Measurements from ENCODE around the gene CAST. TPM values are rescaled to one million over a fixed set of nuclear protein-coding genes. Genes with fewer than 3 reads are reported as not detected.

Gene CAST
- total RNA-seq, 2 donors from 2014 or later: 165 to 229 TPM

DNA sequence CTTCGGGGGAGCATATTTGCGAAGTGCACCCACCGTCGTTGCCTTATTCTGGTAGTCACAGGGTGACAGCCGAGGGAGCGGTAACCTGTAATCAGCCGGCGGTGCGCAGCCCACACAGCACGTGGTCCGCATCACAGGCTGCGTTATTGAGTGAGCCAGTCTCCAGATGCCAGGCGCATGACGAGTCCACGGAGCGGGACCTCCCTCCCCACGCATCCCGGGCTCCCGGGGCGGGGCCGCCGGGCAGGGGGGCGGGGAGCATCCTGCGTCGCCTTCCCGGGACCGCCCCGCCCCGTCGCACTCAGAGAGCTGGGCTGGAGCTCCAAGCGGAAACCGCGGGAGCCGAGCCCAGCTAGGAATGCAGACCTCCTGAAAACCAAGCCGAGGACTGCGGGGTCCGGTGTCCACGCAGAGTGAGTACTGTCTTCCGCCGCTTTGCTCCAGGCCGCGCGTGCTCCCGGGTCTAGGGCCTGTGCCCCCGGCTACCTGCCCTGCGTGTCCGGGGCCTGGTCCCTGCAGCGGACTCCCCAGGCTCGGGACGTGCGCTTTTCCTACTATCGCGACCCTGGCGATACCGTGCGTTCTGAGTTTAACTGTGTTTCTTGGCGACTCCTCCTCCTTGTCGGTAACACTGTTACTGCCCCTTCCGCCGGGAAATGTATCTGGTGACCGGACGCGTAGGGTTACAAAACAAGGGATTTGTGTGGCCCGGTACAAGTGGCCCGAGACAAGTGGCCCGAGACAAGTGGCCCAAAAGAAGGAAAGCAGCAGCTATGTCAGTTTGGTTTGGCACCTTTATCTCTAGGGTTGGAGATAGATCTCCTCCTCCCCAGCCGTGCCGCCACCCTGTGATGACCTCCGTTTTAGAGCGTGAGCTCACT, 40.6 kb downstream of the CAST start:
- Mint-ChIP-seq H3K27ac (peak overlapping the region; percentile 99), H3K36me3 (ENCODE audit: low read depth) (peaks cover 40% of the 10 kb centered on the region), H3K27me3 (no peaks in the 10 kb centered on the region), H3K4me1 (peaks cover 44% of the 10 kb centered on the region), H3K9me3 (no peaks in the 10 kb centered on the region), H3K4me3 (peak overlapping the region; percentile 99)
- ATAC-seq (replicated peaks): peak; percentile 82

- Mint-ChIP-seq H3K4me3 (peak overlapping the region; percentile 99), H3K27me3 (no peaks in the 10 kb centered on the region)
- peak; percentile 82 for ATAC-seq (replicated peaks)
Observed at GRCh38 chr5:96703384-96703920, 41.3 kb downstream of the CAST start.

GRCh38 chr5:96703995-96704394, 41.8 kb downstream of the CAST start:
- Mint-ChIP-seq H3K9me3 (no peaks in the 10 kb centered on the region), H3K4me3 (peak overlapping the region; percentile 99), H3K36me3 (ENCODE audit: low read depth) (peaks cover 36% of the 10 kb centered on the region), H3K27ac (peak overlapping the region; percentile 99), H3K27me3 (no peaks in the 10 kb centered on the region), H3K4me1 (peaks cover 45% of the 10 kb centered on the region)
- no peak for ATAC-seq (replicated peaks)

More at GRCh38 chr5:96703384-96703920, 41.3 kb downstream of the CAST start:
- H3K9me3 Mint-ChIP-seq: no peaks in the 10 kb centered on the region
- peak overlapping the region; percentile 99 for H3K27ac Mint-ChIP-seq
- peaks cover 33% of the 10 kb centered on the region for H3K36me3 Mint-ChIP-seq (ENCODE audit: low read depth)
- H3K4me1 Mint-ChIP-seq: peaks cover 41% of the 10 kb centered on the region

- Mint-ChIP-seq H3K27ac (peak overlapping the region; percentile 58), H3K9me3 (no peaks in the 10 kb centered on the region), H3K36me3 (ENCODE audit: low read depth) (peaks cover 43% of the 10 kb centered on the region), H3K4me1 (peaks cover 46% of the 10 kb centered on the region), H3K4me3 (peak overlapping the region; percentile 49), H3K27me3 (no peaks in the 10 kb centered on the region)
- ATAC-seq (replicated peaks): no peak
Observed at GRCh38 chr5:96706433-96707111, 44.4 kb downstream of the CAST start.

GRCh38 chr5:96708600-96708999, 46.4 kb downstream of the CAST start:
- Mint-ChIP-seq H3K36me3 (ENCODE audit: low read depth) (peaks cover 51% of the 10 kb centered on the region), H3K9me3 (no peaks in the 10 kb centered on the region), H3K27me3 (no peaks in the 10 kb centered on the region), H3K4me1 (peaks cover 49% of the 10 kb centered on the region), H3K4me3 (no peak overlapping the region), H3K27ac (no peak overlapping the region)
- ATAC-seq (replicated peaks): no peak

GRCh38 chr5:96709152-96709821, 47.1 kb downstream of the CAST start:
- Mint-ChIP-seq H3K36me3 (ENCODE audit: low read depth) (peaks cover 45% of the 10 kb centered on the region), H3K27me3 (no peaks in the 10 kb centered on the region), H3K9me3 (no peaks in the 10 kb centered on the region), H3K4me1 (peaks cover 43% of the 10 kb centered on the region), H3K27ac (no peak overlapping the region), H3K4me3 (no peak overlapping the region)
- ATAC-seq (replicated peaks): no peak

- ATAC-seq (replicated peaks): no peak
- peaks cover 49% of the 10 kb centered on the region for H3K4me1 Mint-ChIP-seq
- H3K9me3 Mint-ChIP-seq: no peaks in the 10 kb centered on the region
- no peaks in the 10 kb centered on the region for H3K27me3 Mint-ChIP-seq
- peaks cover 37% of the 10 kb centered on the region for H3K36me3 Mint-ChIP-seq (ENCODE audit: low read depth)
- H3K4me3 Mint-ChIP-seq: no peak overlapping the region
- peak overlapping the region; percentile 41 for H3K27ac Mint-ChIP-seq
Observed at GRCh38 chr5:96712100-96712746, 50.0 kb downstream of the CAST start.

DNA sequence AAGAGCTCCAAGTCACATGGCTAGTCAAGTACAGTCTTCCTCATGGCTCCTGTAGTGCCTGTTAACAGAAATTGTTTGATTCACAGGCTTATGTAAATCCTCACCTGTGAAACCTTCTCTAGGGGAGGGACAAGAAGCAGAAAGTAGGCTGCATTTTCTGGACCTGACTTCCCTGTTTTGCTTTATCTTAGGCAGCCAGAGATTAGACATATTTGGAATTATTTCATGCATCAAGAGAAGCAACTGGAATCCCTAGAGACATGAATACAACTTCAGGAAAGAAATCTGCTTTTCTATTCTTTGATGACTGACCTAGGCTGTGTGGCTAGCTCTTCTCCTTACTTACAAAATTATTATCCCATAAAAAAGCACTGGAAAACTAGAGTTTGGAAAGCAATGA, 52.3 kb downstream of the CAST start:
- peak overlapping the region; percentile 49 for H3K27ac Mint-ChIP-seq
- no peak for ATAC-seq (replicated peaks)
- peaks cover 29% of the 10 kb centered on the region for H3K36me3 Mint-ChIP-seq (ENCODE audit: low read depth)
- no peak overlapping the region for H3K4me3 Mint-ChIP-seq
- H3K4me1 Mint-ChIP-seq: peaks cover 56% of the 10 kb centered on the region
- no peaks in the 10 kb centered on the region for H3K27me3 Mint-ChIP-seq
- H3K9me3 Mint-ChIP-seq: no peaks in the 10 kb centered on the region

GRCh38 chr5:96714951-96715451, 52.8 kb downstream of the CAST start:
- H3K27me3 Mint-ChIP-seq: no peaks in the 10 kb centered on the region
- peak overlapping the region; percentile 4 for H3K4me3 Mint-ChIP-seq

GRCh38 chr5:96716007-96716406, 53.8 kb downstream of the CAST start:
- ATAC-seq (replicated peaks): peak; percentile 33
- Mint-ChIP-seq H3K4me3 (peak overlapping the region; percentile 4), H3K27me3 (no peaks in the 10 kb centered on the region), H3K36me3 (ENCODE audit: low read depth) (peaks cover 18% of the 10 kb centered on the region), H3K27ac (peak overlapping the region; percentile 49), H3K9me3 (no peaks in the 10 kb centered on the region), H3K4me1 (peaks cover 52% of the 10 kb centered on the region)

More at GRCh38 chr5:96714951-96715451, 52.8 kb downstream of the CAST start:
- Mint-ChIP-seq H3K4me1 (peaks cover 52% of the 10 kb centered on the region), H3K36me3 (ENCODE audit: low read depth) (peaks cover 26% of the 10 kb centered on the region), H3K27ac (peak overlapping the region; percentile 49), H3K9me3 (no peaks in the 10 kb centered on the region)
- ATAC-seq (replicated peaks): peak; percentile 72

GRCh38 chr5:96716716-96717115, 54.5 kb downstream of the CAST start:
- no peak for ATAC-seq (replicated peaks)
- H3K27ac Mint-ChIP-seq: peak overlapping the region; percentile 18
- no peaks in the 10 kb centered on the region for H3K9me3 Mint-ChIP-seq
- no peak overlapping the region for H3K4me3 Mint-ChIP-seq
- peaks cover 15% of the 10 kb centered on the region for H3K36me3 Mint-ChIP-seq (ENCODE audit: low read depth)
- H3K27me3 Mint-ChIP-seq: no peaks in the 10 kb centered on the region
- H3K4me1 Mint-ChIP-seq: peaks cover 49% of the 10 kb centered on the region

DNA sequence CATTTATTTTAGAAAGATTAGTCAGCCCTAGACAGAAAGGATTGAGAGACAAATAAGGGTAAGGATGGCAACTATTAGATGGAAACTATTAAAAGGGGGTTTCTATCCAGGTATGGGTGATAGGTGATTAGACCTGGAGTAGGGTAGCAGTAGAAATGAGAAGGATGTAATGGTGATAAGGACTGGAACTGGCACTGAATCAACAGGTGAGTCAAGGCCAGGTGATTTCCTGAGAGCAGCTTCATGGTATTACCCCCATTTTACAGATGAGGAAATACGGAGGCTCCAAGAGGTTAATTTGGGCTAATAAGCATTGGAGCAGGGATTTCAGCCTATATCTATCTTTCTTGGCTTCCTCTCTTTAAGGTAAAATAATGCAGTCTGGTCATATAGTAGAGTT, 55.7 kb downstream of the CAST start:
- Mint-ChIP-seq H3K36me3 (ENCODE audit: low read depth) (peaks cover 10% of the 10 kb centered on the region), H3K9me3 (no peaks in the 10 kb centered on the region), H3K4me1 (peaks cover 40% of the 10 kb centered on the region), H3K27me3 (no peaks in the 10 kb centered on the region), H3K27ac (peak overlapping the region; percentile 18), H3K4me3 (no peak overlapping the region)
- ATAC-seq (replicated peaks): no peak

DNA sequence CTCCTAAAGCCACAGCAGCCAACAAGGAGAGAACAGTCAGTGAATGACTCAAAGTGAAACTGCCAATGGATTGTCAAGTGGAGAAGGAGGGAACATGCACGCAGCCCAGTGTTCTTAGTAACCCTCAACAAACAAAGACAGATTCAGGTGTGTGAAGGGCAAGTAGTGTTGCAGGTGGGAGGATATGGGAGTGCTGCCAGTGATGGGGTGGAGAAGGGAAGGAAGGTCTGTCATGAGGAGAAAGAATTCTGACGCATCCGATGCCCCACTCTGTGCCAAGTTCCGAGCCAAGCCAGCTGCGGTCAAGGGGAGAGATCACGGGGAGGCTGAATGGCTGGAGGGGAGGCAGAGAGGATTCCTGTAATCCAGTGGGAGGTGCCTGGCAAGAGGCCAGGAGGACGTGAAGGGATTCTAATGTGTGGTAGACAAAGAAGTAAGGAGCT, 56.5 kb downstream of the CAST start:
- Mint-ChIP-seq H3K4me1 (peaks cover 40% of the 10 kb centered on the region), H3K27ac (peak overlapping the region; percentile 18), H3K4me3 (no peak overlapping the region), H3K9me3 (no peaks in the 10 kb centered on the region), H3K27me3 (no peaks in the 10 kb centered on the region), H3K36me3 (ENCODE audit: low read depth) (peaks cover 12% of the 10 kb centered on the region)
- ATAC-seq (replicated peaks): peak; percentile 54

DNA sequence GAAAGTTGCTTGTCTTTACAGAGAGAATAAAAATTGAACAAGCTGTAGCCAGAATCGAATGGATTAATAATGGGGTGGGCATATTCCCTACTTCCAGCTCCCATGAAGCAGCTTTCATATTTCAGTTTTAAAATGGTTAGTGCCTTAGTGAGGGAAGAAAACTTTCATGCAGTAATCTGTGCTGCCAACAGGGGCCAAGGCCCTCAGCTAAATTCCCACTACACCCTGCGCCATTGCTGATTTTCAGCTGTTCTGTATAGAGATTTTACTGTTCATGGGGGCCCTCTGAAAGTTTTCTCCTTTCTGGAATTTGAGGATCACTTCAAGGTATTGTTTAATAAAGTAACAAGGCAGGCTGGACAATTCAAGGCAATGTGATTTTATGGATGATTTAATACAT, 58.2 kb downstream of the CAST start:
- no peaks in the 10 kb centered on the region for H3K27me3 Mint-ChIP-seq
- peaks cover 32% of the 10 kb centered on the region for H3K4me1 Mint-ChIP-seq
- no peak overlapping the region for H3K27ac Mint-ChIP-seq
- H3K4me3 Mint-ChIP-seq: no peak overlapping the region
- no peak for ATAC-seq (replicated peaks)
- peaks cover 22% of the 10 kb centered on the region for H3K36me3 Mint-ChIP-seq (ENCODE audit: low read depth)
- no peaks in the 10 kb centered on the region for H3K9me3 Mint-ChIP-seq

Measured in activated T-helper 17 cell treated with anti-CD3 and anti-CD28 coated beads, Interleukin-2, amount 50 U/mL, for 72 hours (primary cell).